Measurements from ENCODE around the gene SEPTIN5.

GRCh38 chr22:19757140-19757984 lies 43.1 kb downstream of the SEPTIN5 start:
- no peak for TF ChIP-seq CTCF (IDR thresholded peaks at IDR 0.05)
- TF ChIP-seq POLR2A (IDR thresholded peaks at IDR 0.05): no peak

All from sigmoid colon (tissue), 3 donors.